Endodermal cell (in vitro differentiated cells): ENCODE data around the gene NRL. TPM values are rescaled to one million over a fixed set of nuclear protein-coding genes. Genes with fewer than 3 reads are reported as not detected.

Source experiments
- DNase-seq: peaks from one replicate; pipeline ENCODE4 v3.0.0-alpha.2; 2017
- H3K27ac ChIP-seq: 2 replicates; pipeline ENCODE4 v1.5.1; 2013; ENCODE audit warnings: mild to moderate bottlenecking, low read depth, low read length, moderate library complexity
- H3K27me3 ChIP-seq: 2 replicates; pipeline ENCODE4 v1.6.1; 2013; ENCODE audit warnings: mild to moderate bottlenecking, low read length, moderate library complexity; ENCODE audit not compliant: insufficient read depth, control insufficient read depth, poor library complexity, severe bottlenecking
- H3K36me3 ChIP-seq: 2 replicates; pipeline ENCODE4 v1.7.0; 2013; ENCODE audit warnings: mild to moderate bottlenecking, low read length, moderate library complexity; ENCODE audit not compliant: control insufficient read depth, insufficient read depth
- H3K4me1 ChIP-seq: one replicate; pipeline ENCODE4 v1.7.0; 2013; ENCODE audit warnings: low read length; ENCODE audit not compliant: control insufficient read depth, insufficient read depth
- H3K4me3 ChIP-seq: 2 replicates; pipeline ENCODE4 v1.5.1; 2013; ENCODE audit warnings: mild to moderate bottlenecking, low read length, moderate library complexity
- H3K9ac ChIP-seq: 2 replicates; pipeline ENCODE4 v1.6.1; 2013; ENCODE audit warnings: mild to moderate bottlenecking, low read length, moderate library complexity; ENCODE audit not compliant: poor library complexity, severe bottlenecking; ENCODE audit errors: extremely low read depth
- H3K9me3 ChIP-seq: 2 replicates; pipeline ENCODE4 v1.6.1; 2013; ENCODE audit warnings: mild to moderate bottlenecking, low read length, moderate library complexity; ENCODE audit not compliant: control insufficient read depth
- H3K27ac Mint-ChIP-seq: 2 replicates; pipeline ENCODE4 v1.8.0; 2020; ENCODE audit warnings: mixed read lengths
- H3K27me3 Mint-ChIP-seq: 2 replicates; pipeline ENCODE4 v1.8.0; 2021; ENCODE audit warnings: mild to moderate bottlenecking, mixed read lengths; ENCODE audit not compliant: insufficient read depth
- H3K36me3 Mint-ChIP-seq: 2 replicates; pipeline ENCODE4 v1.8.0; 2020; ENCODE audit warnings: low read depth, mixed read lengths
- H3K4me1 Mint-ChIP-seq: 2 replicates; pipeline ENCODE4 v1.8.0; 2020; ENCODE audit warnings: mixed read lengths
- H3K4me3 Mint-ChIP-seq: 2 replicates; pipeline ENCODE4 v1.8.0; 2020; ENCODE audit warnings: mild to moderate bottlenecking, moderate library complexity, mixed read lengths
- H3K9me3 Mint-ChIP-seq: 2 replicates; pipeline ENCODE4 v1.8.0; 2020; ENCODE audit warnings: mild to moderate bottlenecking, mixed read lengths
- WGBS, 2 experiments: methylation state at CpG; one replicate each; pipeline versions ENCODE4 v1.1.5 to v1.1.7; 2013; ENCODE audit warnings: missing lambda C conversion rate in 2 of 2, mixed read lengths in 1 of 2; ENCODE audit not compliant: insufficient coverage in 1 of 2, insufficient read length in 1 of 2; 5-methylcytosine and 5-hydroxymethylcytosine counted together
- total RNA-seq, 2 donors: library from RNA; stranded (reverse); fragmentation: NEBNext Ultra II Directional in 1 of 2; extraction: Animal tissue kit (Norgen Biotek cat#: 25700) in 1 of 2; gene quantifications; 2 replicates in 1 of 2; 3 replicates in 1 of 2; pipeline ENCODE4 v1.2.1, GENCODE V29; 2021
- TF ChIP-seq, protein P1 (sequence below): fragments of 200-600 bp; sonication (generic); conservative IDR thresholded peaks from 2 replicates; pipeline ENCODE4 v1.5.0; 2021; ENCODE audit warnings: antibody characterized with exemption, mild to moderate bottlenecking

Gene NRL
- total RNA-seq, 2 donors from 2014 or later, result 1.9 TPM

DNA sequence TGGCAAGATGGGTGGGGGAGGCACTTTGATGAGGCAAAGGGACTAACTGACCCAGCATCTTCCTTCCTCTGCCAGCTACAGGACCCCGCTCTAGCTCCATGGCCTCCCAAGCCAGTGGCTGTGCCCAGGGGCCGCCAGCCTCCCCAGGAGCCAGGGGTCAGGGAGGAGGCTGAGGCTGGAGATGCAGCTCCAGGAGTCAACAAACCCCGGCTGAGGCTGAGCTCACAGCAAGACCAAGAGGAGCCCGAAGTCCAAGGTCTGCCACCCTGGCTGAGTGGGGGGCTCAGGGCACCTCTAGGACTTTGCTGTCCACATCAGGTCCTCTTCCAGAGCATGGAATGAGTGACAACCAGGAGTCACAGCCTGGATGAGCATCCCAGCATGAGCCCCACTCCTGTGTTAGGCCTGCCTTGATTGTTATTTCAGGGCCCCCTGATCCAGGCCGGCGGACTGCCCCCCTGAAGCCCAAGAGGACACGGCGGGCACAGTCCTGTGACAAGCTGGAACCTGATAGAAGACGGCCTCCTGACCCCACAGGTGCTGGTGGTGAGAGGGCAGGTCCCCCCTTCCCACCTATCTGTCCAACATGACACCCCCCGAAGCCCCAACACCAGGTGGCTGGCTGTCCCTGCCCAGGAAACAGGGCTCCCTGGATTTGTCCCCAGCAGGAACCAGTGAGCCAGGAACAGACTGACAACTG, 45.9 kb downstream of the NRL start:
- Histone ChIP-seq H3K36me3 (no peaks in the 10 kb centered on the region), H3K9ac (no peak overlapping the region), H3K27ac (no peak overlapping the region), H3K4me3 (no peak overlapping the region), H3K27me3 (no peaks in the 10 kb centered on the region), H3K9me3 (no peaks in the 10 kb centered on the region), H3K4me1 (peaks cover under 1% of the 10 kb centered on the region)
- DNase-seq, result no peak
- Mint-ChIP-seq H3K4me3 (no peak overlapping the region), H3K9me3 (no peaks in the 10 kb centered on the region), H3K4me1 (peaks cover 2% of the 10 kb centered on the region), H3K27ac (no peak overlapping the region), H3K27me3 (no peaks in the 10 kb centered on the region), H3K36me3 (no peaks in the 10 kb centered on the region)
- 88 to 92% methylated on average over 8 to 10 of the region's 10 CpGs for WGBS, 2 experiments
- TF ChIP-seq, protein P1, sequence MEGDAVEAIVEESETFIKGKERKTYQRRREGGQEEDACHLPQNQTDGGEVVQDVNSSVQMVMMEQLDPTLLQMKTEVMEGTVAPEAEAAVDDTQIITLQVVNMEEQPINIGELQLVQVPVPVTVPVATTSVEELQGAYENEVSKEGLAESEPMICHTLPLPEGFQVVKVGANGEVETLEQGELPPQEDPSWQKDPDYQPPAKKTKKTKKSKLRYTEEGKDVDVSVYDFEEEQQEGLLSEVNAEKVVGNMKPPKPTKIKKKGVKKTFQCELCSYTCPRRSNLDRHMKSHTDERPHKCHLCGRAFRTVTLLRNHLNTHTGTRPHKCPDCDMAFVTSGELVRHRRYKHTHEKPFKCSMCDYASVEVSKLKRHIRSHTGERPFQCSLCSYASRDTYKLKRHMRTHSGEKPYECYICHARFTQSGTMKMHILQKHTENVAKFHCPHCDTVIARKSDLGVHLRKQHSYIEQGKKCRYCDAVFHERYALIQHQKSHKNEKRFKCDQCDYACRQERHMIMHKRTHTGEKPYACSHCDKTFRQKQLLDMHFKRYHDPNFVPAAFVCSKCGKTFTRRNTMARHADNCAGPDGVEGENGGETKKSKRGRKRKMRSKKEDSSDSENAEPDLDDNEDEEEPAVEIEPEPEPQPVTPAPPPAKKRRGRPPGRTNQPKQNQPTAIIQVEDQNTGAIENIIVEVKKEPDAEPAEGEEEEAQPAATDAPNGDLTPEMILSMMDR, result no peak

DNA sequence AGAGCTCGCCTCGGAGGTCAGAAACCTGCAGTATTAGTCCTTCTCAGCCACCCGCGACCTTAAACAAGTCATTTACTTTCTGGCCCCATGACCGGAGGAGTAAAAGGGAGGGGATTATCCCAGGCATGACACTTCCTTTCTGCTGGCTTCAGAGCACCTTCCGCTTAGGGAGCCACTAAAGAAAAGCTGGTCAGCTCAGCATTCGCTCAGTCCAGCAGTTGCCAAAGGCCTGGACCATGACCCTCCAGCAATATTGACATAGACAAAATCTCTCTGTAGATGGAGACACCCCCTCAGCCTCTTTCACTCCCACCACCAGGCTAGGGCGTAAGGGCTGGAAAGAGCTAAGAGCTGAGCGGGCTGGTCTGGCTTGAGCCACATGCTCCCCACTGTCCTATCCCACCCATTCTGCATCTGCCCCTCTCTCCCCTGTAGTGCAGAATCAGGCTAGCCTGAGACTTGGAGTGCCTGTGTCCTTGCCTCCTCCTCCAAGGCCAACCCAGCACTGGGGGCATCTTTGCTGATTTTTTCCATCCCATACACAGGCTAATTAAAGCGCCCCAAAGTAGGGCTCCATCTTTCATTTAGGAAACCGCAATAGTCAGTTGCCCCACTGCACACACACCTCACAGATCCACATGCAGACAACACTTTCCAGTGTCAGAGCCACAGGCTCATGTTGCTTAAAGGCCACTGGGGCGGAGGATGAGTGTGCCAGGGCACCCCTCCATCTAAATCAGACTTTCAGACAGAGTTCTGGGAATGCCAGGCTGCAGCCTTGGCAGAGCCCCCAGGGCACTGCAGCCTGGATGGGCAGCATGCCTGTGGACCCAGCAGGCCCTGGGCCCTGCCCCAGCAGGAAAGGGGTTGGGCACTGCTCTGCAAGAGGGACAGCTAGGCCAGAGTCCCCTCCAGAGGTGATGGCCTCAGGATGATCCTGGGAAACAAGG, 47.3 kb downstream of the NRL start:
- Histone ChIP-seq H3K36me3 (no peaks in the 10 kb centered on the region), H3K27ac (no peak overlapping the region), H3K9me3 (no peaks in the 10 kb centered on the region), H3K4me1 (no peaks in the 10 kb centered on the region), H3K27me3 (no peaks in the 10 kb centered on the region), H3K9ac (no peak overlapping the region), H3K4me3 (no peak overlapping the region)
- Mint-ChIP-seq H3K4me3 (no peak overlapping the region), H3K36me3 (no peaks in the 10 kb centered on the region), H3K9me3 (no peaks in the 10 kb centered on the region), H3K4me1 (no peaks in the 10 kb centered on the region), H3K27ac (no peak overlapping the region), H3K27me3 (no peaks in the 10 kb centered on the region)
- WGBS, 2 experiments, result 90 to 100% methylated on average over 8 to 12 of the region's 12 CpGs
- no peak for DNase-seq
- TF ChIP-seq, protein P1, result no peak

DNA sequence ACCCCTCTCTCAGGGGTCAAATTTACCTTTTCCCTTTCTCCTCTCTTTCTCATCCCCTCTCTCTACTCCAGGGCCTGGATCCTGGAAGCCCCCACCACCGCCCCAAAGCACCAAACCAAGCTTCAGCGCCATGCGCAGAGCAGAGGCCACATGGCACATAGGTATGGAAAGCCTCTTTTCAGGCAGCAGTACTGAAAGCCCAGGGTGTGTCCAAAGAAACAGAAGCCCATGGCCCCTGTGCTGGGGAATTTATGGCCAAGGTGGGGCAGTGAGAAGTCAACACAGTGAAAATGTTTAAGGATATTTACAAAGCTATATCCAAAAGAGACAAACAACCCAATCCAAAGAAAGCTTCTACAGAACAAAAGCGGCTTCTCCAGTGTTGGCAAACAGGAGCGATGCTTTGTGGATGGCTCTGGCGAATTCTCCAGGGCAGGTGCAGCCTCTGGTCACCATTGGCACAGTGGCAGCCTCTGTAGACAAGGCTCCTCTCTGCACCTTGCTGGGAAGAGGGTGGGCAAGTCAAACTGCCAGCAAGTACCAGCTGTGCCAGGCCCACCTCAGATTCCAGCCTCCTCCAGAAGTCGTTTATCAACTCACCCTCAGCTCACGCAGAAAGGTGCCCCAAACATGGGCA, 48.1 kb downstream of the NRL start:
- H3K27ac ChIP-seq, result no peak overlapping the region
- 80 to 88% methylated on average over 1 to 8 of the region's 8 CpGs for WGBS, 2 experiments
- Mint-ChIP-seq H3K9me3 (no peaks in the 10 kb centered on the region), H3K27ac (no peak overlapping the region), H3K4me1 (no peaks in the 10 kb centered on the region), H3K36me3 (no peaks in the 10 kb centered on the region), H3K4me3 (no peak overlapping the region), H3K27me3 (no peaks in the 10 kb centered on the region)
- H3K4me3 ChIP-seq, result no peak overlapping the region
- no peak for DNase-seq
- no peaks in the 10 kb centered on the region for H3K4me1 ChIP-seq
- H3K36me3 ChIP-seq, result no peaks in the 10 kb centered on the region
- no peak overlapping the region for H3K9ac ChIP-seq
- H3K27me3 ChIP-seq, result no peaks in the 10 kb centered on the region
- no peaks in the 10 kb centered on the region for H3K9me3 ChIP-seq
- TF ChIP-seq, protein P1, result no peak
